ENCODE results near the gene P2RX7.

Gene P2RX7

DNA sequence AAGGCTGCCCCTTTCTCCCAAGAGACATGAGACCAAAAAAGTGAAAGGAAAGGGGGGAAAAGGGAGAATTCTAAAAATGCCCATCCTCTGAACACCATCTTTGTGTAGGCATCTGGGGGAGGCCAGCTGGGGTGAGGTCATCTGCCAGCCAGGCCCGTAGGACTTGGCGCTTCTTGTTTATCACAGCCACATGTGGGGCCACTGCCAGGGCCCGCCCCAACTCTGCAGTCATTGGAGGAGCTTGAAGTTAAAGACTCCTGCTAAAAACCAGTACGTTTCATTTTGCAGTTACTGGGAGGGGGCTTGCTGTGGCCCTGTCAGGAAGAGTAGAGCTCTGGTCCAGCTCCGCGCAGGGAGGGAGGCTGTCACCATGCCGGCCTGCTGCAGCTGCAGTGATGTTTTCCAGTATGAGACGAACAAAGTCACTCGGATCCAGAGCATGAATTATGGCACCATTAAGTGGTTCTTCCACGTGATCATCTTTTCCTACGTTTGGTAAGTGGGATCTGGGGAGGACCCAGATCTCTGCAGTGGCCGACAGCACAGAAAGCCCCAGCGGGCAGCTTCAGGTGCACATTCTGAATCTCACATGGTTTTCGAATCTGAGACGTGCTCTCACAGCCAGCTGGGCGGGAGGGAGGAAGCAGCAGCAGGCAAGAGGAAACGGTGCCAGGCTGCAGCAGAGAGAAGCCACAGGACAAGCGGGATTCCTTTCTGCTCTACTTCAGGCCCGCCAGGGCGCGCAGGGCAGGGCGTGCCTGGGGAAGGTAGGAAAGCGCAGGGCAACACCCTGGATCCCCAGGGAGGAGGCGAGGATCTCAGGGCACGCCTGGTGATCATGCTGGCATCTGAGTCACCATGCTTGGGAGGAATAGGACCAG is at the start of gene P2RX7:
TSS of gene P2RX7 (plus strand) at position 276 of the 881 bp plus-strand sequence. CDS start at position 371, 95 bp downstream.
- Mint-ChIP-seq H3K9me3 (peaks cover 9% of the 10 kb centered on the region), H3K4me1 (ENCODE audit: low read depth) (peaks cover 62% of the 10 kb centered on the region), H3K4me3 (peak within 1 kb of the TSS; percentile 91), H3K27me3 (ENCODE audit: low read depth) (no peaks in the 10 kb centered on the region), H3K27ac (peak within 1 kb of the TSS; percentile 72), H3K36me3 (ENCODE audit: low read depth) (peaks cover 15% of the 10 kb centered on the region)

DNA sequence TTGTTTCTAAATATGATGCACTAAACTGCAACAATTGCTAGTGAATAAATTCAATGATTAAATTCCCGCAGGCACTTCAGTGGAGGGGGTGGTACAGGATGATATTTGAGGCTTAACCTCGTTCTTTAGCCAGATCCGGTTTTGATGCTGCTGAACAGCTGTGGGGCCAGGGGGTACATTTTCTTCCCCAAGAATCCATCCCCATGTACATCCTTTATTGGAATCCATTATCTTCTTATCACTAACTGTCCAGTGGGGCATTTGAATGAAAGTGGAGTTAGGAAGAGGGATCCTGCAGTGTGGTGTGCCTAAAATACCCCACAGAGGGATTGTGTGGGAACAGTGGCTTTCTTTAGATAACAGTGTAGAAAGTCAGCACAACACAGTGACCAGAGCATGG is 48.4 kb upstream of the P2RX7 start:
- Mint-ChIP-seq H3K4me1 (ENCODE audit: low read depth) (peaks cover 16% of the 10 kb centered on the region), H3K27ac (no peak overlapping the region), H3K9me3 (no peaks in the 10 kb centered on the region), H3K27me3 (ENCODE audit: low read depth) (peaks cover 21% of the 10 kb centered on the region), H3K36me3 (ENCODE audit: low read depth) (no peaks in the 10 kb centered on the region), H3K4me3 (no peak overlapping the region)

DNA sequence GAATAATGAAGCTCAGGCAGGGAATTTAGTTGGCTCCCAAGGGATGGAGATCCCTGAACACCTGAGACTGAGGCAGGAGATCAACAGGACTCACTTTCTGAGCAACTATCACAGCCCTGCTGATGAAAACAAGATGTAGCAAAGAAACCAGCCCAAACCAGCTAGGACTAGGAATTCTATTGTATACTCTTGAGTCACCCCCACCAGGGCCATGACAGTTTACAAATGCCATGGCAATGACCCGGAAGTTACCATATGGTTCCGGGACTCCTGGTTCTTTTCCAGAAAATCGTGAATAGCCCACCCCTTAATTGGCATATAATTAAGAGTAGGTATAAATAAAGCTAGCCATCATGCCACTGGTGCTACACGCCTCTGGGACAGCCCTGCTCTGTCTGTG is 47.6 kb upstream of the P2RX7 start:
- Mint-ChIP-seq H3K4me1 (ENCODE audit: low read depth) (peaks cover 16% of the 10 kb centered on the region), H3K36me3 (ENCODE audit: low read depth) (no peaks in the 10 kb centered on the region), H3K27ac (no peak overlapping the region), H3K27me3 (ENCODE audit: low read depth) (peaks cover 21% of the 10 kb centered on the region), H3K4me3 (no peak overlapping the region), H3K9me3 (no peaks in the 10 kb centered on the region)

DNA sequence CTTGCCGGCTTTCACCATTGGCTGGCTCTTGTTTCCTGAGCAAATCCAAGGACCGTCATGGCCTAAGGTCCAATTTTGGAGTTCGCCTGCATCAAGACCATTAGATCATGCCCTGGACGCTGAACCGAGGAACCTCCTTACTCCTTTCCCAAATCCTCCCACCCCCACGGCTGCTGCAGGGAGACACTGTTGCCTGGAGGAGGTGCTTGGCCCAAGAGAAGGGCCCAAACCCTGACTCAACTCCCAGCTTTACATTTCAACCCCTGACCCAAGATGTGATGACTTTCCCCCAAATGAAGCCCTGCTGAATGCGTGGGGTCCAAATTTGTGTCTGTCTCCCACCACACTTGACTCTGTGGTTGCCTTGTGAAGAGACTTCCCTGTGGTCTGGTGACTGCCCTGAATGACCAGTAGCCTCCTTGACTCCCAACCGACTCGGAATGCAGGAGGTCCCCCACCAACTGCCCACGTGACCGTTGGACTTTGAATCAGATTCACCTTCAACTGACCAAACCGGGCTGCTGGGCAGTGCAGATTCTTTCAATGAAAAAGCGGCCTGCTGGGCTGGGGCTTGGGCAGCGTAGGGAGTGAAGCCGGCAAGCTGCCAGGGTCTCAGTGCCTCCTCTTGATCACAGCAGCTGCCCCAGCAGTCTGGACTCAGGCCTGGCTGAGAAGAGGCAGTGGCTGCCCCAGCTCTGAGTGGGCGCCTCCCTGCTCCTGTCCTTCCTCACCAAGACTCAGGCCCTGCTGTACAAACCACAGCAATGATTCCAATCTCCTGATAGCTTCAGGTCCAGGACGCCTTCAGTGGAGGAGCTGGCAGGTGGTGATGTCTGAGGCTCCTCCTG is 46.9 kb upstream of the P2RX7 start:
- Mint-ChIP-seq H3K27ac (no peak overlapping the region), H3K4me1 (ENCODE audit: low read depth) (peaks cover 16% of the 10 kb centered on the region), H3K4me3 (no peak overlapping the region), H3K9me3 (no peaks in the 10 kb centered on the region), H3K36me3 (ENCODE audit: low read depth) (no peaks in the 10 kb centered on the region), H3K27me3 (ENCODE audit: low read depth) (peaks cover 21% of the 10 kb centered on the region)

DNA sequence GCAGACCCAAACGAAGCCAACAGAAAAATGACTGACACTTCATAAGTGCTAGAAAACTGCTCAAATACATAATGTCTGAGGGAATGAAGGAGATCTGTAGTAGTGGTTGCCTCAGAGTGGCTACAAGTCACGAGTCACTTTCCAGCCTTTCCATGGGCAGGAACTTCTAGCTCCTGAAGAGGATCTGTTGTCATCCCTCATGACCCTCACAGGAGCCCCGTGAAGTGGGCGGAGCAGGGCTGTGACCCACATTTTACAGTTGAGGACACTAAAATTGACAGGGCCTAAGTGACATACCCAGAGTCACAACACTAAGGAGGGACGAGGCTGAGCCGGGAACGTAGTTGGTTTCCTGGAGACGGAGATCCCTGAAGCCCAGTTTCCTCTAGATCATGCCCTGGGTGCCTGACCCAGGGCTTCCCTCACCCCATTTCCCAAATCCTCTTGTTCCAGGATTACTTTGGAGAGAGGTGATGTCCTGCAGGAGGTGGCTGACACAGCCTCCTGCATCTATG is 45.8 kb upstream of the P2RX7 start:
- peaks cover 18% of the 10 kb centered on the region for H3K27me3 Mint-ChIP-seq (ENCODE audit: low read depth)
- peaks cover 21% of the 10 kb centered on the region for H3K4me1 Mint-ChIP-seq (ENCODE audit: low read depth)
- H3K36me3 Mint-ChIP-seq (ENCODE audit: low read depth): no peaks in the 10 kb centered on the region
- no peak overlapping the region for H3K4me3 Mint-ChIP-seq
- no peaks in the 10 kb centered on the region for H3K9me3 Mint-ChIP-seq
- no peak overlapping the region for H3K27ac Mint-ChIP-seq

DNA sequence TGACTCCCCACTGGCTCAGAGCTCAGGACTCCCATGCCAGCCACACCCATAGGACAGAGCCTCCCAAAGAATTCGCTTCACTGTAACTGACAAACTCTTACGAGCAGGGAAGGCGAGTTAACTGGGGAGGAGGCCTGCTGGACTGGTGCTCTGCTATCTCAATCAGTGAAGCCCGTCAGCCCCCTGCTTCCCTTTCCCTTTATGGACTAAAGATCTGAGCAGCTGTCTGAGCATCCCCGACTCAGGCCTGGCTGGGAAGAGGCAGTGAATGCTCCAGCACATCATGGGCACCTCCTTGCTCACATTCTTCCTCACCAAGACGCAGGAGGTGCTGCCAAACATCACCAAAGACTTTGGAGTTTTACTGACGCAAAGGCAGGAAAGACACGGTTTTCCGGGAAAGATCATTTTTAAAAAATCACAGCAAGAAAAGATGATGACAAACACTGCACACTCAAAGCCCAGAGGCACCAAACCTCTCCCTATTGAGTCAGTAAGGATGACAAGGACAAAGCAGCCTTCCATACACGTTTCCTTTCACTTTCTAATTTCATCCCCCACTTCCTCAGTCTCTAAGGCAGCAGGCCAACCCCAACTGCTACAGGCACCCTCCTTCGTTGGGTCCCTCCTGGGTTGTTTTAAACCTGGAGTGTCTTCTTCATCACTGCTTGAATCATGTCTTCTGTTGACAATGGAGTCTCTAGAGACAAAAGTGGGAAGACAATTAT is 45.0 kb upstream of the P2RX7 start:
- Mint-ChIP-seq H3K36me3 (ENCODE audit: low read depth) (no peaks in the 10 kb centered on the region), H3K9me3 (no peaks in the 10 kb centered on the region), H3K27me3 (ENCODE audit: low read depth) (peaks cover 12% of the 10 kb centered on the region), H3K27ac (peak overlapping the region; percentile 45), H3K4me3 (peak overlapping the region; percentile 30), H3K4me1 (ENCODE audit: low read depth) (peaks cover 29% of the 10 kb centered on the region)

DNA sequence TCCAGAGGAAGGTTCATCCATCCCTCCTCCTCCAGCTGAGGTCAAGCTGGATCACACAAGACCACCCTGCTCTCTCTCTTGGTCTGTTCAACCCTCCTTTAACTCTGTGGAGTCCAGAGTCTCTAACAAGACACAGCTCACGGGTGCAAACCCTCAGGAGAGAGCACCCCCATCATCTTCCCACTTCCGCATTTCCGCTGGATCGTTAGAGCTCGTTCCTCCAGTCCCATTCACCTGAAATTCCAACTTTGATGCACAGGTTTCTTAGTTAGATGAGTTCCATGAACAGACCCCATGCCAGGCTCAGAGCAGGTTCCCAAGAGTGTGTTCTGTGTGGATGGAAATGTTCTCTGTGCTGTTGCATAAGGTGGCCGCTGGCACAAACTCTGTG is 44.5 kb upstream of the P2RX7 start:
- Mint-ChIP-seq H3K9me3 (no peaks in the 10 kb centered on the region), H3K27me3 (ENCODE audit: low read depth) (peaks cover 12% of the 10 kb centered on the region), H3K4me1 (ENCODE audit: low read depth) (peaks cover 34% of the 10 kb centered on the region), H3K27ac (no peak overlapping the region), H3K4me3 (no peak overlapping the region), H3K36me3 (ENCODE audit: low read depth) (no peaks in the 10 kb centered on the region)

DNA sequence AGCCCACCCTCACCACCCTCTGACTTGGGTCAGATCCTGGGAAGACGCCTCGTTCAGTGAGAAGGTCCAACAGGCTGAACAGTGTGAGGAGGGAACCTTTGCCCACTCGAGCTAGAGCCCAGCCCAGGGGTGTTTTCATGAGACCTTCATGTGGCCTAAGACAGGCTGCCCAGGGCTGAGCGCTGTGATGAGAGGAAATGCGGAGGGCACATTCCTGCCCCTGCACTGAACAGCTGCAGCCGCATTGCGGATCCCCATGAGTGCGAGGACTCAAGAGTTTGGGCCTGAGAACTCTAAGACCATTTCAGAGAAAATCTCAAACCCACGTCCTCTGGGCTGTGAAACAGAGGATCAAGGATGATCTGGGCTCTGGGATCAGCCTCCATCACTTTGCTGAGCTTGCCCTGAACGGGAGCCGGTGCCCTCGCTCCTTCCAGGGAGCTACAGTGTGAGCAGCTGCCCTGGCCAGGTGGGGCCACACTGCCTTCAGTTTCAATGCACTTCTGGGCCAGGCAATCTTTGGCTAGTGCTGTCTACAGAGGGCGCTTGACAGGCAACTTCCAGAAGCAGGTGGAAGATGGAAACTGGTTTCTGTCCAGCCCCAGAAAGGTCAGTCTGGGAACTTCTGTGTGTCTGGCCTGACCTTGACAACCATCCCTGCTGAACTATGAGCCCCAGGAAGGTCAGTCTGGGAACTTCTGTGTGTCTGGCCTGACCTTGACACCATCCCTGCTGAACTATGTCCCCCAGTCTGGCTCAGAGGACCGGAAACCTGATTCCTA is 43.5 kb upstream of the P2RX7 start:
- Mint-ChIP-seq H3K36me3 (ENCODE audit: low read depth) (no peaks in the 10 kb centered on the region), H3K27ac (no peak overlapping the region), H3K4me1 (ENCODE audit: low read depth) (peaks cover 38% of the 10 kb centered on the region), H3K27me3 (ENCODE audit: low read depth) (peaks cover 4% of the 10 kb centered on the region), H3K4me3 (no peak overlapping the region), H3K9me3 (no peaks in the 10 kb centered on the region)

DNA sequence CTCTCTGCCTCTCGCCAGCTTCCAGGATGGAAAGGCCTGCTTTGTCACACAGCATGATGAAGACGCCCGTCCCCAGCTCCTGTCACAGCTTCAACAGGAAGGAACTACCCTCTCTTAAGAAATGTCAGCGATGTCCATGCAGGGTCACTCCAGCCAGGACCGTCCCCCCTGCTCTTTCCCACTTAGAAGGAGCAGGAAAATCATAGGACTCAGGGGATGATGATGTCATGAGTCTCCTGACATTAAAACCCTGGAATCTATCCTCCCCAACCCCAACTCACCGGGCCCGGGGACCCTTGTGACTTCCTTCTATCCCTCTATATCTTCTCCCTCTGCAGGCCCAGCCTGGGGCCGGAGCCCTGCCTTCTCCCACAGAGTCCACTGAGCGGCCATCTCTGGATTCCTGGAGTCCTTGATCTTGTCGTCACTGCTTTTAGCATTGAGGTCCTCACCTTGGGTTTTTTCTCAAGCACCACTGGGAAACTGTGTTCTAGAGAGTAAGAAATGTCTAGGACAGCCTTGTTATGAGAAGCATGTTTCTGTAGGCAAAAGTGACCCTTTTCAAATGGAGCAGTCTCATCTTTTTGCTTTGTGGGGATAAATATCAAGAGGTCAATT is 42.8 kb upstream of the P2RX7 start:
- H3K4me3 Mint-ChIP-seq: no peak overlapping the region
- no peaks in the 10 kb centered on the region for H3K9me3 Mint-ChIP-seq
- peaks cover 39% of the 10 kb centered on the region for H3K4me1 Mint-ChIP-seq (ENCODE audit: low read depth)
- no peak overlapping the region for H3K27ac Mint-ChIP-seq
- H3K36me3 Mint-ChIP-seq (ENCODE audit: low read depth): peaks cover under 1% of the 10 kb centered on the region
- peaks cover 3% of the 10 kb centered on the region for H3K27me3 Mint-ChIP-seq (ENCODE audit: low read depth)

DNA sequence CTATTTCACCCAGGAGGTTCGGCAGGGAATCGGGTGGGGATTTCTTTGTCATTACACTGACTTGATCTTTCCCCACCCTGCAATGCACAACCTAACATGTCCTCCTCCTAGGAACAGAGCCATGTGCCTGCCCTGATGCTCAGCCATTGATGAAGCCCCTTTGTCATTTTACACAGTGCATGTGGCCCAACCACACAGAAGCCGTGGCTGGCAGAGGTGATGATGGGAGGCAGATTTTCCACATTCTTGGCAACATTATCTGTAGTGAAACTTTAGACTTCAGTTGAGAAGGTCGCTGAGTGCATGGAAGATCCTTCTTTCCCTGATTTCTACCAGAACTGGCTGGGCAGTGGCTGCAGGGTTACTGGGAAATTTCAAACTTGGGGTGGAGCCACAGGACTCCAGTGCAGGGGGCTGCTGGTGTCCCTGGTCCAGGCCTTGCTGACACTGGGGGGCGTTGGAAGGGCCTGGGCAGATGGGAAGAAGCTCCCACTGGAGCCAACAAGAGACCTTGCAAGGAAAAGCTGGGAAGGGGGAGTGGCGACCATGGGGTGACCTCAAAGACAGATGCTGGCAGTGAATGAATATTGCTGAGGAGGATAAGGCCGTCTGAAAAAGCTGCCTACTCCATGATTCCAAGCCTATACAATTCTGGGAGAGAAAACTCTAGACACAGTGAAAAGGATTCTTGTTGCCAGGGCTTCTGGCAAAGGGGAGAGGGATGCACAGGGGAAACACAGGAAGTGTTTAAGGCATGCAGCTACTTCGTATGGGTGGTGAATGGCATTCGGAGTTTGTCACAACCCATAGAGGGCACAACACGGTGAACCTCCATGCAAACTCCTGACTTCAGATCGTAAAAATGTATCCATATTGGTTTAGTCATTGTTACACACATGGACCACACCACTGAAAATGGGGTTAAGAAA is 41.8 kb upstream of the P2RX7 start:
- Mint-ChIP-seq H3K4me1 (ENCODE audit: low read depth) (peaks cover 47% of the 10 kb centered on the region), H3K4me3 (no peak overlapping the region)

DNA sequence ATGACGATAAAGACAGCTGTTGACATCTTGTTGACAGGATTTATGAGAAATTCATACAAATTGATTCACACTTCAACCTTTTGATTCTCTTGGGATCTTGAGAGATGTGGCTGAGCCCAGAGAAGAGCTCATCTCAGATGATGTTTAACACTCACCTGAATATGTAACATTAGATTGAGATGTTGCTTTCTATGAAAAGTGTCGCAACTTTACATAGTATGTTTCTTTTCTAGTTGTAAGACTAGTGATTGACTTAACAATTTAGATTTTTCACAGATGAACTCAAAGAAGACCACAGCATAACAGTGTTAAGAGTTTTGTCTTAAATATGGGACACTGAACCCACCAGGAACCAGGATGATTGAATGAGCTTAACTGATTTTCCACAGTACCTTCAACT is 40.6 kb upstream of the P2RX7 start:
- peak overlapping the region; percentile 77 for H3K4me3 Mint-ChIP-seq
- H3K27me3 Mint-ChIP-seq (ENCODE audit: low read depth): peaks cover 13% of the 10 kb centered on the region
- peak overlapping the region; percentile 77 for H3K27ac Mint-ChIP-seq
- H3K9me3 Mint-ChIP-seq: no peaks in the 10 kb centered on the region
- peaks cover 1% of the 10 kb centered on the region for H3K36me3 Mint-ChIP-seq (ENCODE audit: low read depth)
- H3K4me1 Mint-ChIP-seq (ENCODE audit: low read depth): peaks cover 49% of the 10 kb centered on the region

More for the DNA sequence above, 41.8 kb upstream of the P2RX7 start:
- H3K9me3 Mint-ChIP-seq: no peaks in the 10 kb centered on the region
- peaks cover 11% of the 10 kb centered on the region for H3K27me3 Mint-ChIP-seq (ENCODE audit: low read depth)
- H3K27ac Mint-ChIP-seq: no peak overlapping the region
- H3K36me3 Mint-ChIP-seq (ENCODE audit: low read depth): peaks cover 1% of the 10 kb centered on the region

DNA sequence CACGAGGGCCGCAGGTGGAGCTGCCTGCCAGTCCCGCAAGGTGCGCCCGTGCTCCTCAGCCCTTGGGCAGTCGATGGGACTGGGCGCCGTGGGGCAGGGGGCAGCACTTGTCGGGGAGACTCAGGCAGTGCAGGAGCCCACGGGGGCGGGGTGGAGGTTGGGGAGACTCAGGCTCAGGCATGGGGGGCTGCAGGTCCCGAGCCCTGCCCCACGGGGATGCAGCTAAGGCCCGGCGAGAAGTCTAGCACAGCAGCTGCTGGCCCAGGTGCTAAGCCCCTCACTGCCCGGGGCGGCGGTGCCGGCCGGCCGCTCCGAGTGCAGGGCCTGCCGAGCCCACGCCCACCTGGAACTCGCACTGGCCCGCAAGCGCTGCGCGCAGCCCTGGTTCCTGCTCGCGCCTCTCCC is 39.2 kb upstream of the P2RX7 start:
- H3K4me1 Mint-ChIP-seq (ENCODE audit: low read depth): peaks cover 36% of the 10 kb centered on the region
- H3K4me3 Mint-ChIP-seq: no peak overlapping the region
- no peak overlapping the region for H3K27ac Mint-ChIP-seq
- no peaks in the 10 kb centered on the region for H3K9me3 Mint-ChIP-seq
- peaks cover 1% of the 10 kb centered on the region for H3K36me3 Mint-ChIP-seq (ENCODE audit: low read depth)
- H3K27me3 Mint-ChIP-seq (ENCODE audit: low read depth): peaks cover 13% of the 10 kb centered on the region

Data from T-helper 1 cell treated with Interleukin-12 subunit alpha and Interleukin-12 subunit beta and Interleukin-4 antibody, amounts not matched to agents 30 μg/mL and 1 μg/mL, for 36 hours (primary cell).